Fibroblast of skin of abdomen (primary cell): Measurements from ENCODE around the gene ATRNL1.
"Not testable (repeated sequence)": the region's sequence is repeated elsewhere in the genome, so short reads cannot be mapped to it uniquely, and the experiment has no call there.

ENCODE experiments used
- DNase-seq: peaks from one replicate; pipeline ENCODE4 v3.0.0-alpha.2; 2013

The ATRNL1 gene

DNA sequence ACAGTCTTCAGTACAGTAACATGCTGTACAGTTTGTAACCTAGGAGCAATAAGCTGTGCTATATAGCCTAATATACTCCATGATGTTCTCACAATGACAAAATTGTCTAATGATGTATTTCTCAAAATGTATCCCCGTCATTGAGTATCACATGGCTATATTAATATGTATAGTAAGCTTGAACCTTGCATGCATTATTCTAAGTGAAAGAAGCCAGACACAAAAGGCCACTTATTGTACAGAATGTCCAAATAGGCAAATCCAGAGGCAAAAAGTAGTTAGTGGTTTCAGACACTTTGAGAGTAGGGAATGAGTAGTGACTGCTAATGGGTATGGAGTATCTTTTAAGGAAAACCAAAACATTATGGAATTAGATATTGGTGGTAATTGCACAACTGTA lies 545.1 kb downstream of the ATRNL1 start:
- DNase-seq, result no peak

DNA sequence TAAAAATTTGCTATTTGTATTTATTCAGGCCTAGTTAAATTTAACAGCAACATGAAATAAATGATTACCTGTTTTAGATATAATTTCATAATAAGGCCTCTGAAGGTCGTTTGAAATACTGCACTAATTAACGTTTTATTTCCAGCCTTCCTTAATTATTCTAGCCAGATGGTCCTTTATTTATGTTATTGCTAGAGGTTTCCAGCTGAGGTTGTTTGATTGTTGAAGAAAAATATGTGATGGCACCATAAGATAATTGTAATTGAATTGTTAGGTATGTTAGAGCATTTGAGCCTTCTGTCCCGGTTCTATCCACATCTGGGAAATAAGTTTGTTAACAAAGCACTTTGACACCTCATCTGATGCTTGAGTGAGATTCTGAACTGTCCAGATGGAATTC lies 556.1 kb downstream of the ATRNL1 start:
- DNase-seq, result no peak

DNA sequence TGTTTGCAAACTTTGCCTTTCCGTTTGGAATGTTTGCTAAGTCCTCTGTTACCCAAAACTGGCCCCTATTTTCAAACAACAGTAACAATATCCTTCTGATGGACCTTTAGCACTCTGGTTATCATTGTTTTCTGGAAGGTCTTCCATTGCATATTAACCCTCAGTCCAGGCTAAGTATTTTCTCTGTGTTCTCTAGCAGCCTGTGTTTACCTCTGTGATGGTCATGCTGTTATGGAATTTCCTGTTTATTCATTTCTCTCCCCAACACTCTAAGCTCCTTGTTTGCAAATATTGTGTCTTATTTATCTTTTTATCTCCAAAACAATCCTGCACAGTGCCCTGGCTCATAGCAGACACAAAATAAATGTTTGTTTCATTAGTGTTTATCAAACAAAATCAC lies 560.3 kb downstream of the ATRNL1 start:
- DNase-seq, result no peak

DNA sequence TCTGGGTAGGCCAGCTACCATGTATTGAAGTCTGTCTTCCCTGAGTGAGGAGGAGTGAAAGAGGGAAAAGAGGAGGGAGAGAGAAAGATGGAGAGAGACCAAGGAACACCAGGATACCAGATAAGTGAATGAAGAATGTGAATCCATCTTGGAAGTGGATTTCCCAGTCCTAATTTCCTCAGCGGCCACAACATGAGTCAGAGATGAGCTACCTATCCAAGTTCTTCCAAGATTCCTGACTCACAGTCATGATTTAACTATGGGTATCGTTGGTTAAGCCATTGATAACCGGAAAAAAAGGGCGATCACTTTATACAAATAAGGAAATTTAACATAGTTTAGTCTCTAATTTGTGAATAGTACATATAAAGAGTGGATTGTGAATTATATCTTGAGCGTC lies 561.8 kb downstream of the ATRNL1 start:
- peak; percentile 24 for DNase-seq

DNA sequence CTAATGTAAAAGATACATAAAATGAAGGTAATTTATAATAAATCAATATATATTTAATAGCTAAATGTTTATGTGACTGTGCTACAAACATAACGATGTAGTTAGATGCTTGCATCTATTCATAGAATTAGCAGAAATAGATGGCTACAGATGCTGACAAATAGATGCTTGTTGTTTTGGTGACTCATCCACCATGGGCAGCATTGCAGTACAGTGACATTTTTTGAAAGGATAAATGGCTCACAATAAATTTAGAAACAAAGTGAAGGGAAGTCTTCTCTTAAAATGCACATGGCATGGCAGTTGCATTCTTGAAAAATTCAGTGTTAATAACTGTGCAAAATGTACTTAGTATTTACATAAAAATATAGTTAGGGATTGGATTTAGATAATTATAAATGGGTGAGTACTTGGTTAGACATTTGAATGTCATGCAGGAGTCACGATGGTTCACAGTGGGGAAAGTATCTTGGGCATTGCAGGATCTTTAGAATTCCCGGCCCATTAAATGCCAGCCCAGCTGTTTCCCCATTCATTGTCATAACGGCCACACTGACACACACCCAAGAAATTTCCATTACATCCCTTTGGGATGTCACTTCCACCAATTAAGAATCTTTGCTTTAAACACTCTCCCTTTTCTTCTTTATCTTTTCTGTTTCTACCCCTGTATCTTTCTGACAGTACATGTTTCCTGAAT lies 564.1 kb downstream of the ATRNL1 start:
- DNase-seq, result no peak

DNA sequence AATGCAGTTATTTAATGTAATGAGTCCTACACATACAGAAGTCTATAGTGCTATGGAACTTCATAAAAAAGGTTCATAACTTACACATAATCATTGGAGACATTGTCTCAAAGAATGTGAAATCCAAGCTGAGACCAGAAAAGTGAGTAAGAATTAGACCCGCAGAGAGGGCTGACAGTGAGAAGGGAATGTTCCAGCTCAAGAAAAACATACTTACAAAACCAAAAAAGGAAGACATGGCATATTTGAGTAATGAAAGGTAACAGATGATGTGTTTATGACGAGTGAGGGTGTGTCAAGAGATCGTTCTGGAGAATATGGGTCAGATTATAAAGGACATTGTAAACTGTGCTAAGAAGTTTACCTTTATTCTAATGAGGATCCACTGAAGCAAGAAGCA lies 566.5 kb downstream of the ATRNL1 start:
- DNase-seq, result no peak

DNA sequence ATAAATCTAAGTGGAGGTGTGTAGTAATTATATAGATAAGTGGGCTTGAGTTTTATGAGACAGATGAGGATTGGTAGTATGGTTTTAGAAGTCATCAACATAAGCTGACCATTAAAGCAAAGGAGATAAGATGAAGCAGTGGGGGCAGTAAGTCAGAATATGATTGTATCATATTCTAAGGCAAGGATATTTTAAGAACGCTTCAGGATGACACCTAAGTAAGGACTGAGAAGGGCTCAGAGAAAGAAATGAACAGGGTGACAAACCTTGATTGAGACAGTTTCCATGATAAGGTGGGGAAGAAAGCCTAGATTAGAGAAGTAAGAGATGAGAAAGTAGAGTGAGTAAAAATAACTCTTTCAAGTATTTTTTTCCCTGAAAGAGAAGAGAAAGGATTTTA lies 567.2 kb downstream of the ATRNL1 start:
- DNase-seq, result no peak

DNA sequence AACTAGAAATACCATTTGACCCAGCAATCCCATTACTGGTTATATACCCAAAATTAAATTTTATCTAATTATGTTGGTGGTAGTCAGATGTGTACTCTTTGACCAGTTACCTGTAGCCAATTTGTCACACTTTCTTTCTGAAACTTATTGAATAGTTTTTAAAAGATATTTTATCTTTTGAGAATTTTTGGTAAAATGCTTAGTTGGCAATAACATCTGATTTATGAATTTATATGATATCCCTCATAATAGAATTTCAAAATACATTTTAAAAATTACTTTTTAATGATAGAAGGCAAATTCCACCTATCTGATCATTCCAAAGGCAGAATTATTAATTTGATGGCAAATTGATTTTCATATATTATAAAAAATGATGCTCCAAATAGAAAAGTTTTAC lies 569.3 kb downstream of the ATRNL1 start:
- no peak for DNase-seq

DNA sequence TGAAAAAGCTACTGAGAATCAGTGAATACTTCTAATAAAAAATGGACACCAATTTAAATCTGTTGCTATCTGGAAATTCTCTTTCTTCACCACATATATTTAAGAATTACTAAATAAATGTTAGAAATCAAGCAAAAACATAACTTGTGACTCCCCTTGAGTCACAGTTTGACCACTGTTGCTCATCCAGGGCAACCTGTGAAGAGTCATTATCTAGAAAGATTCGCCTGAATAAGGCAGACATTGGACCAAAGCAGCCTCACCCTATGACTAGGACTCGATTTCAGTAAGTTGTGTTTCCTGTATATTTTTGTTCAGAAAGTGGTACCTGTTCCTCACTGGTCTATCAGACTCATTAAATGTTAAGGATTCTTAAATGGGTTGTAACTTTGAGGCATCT lies 572.4 kb downstream of the ATRNL1 start:
- DNase-seq, result no peak

DNA sequence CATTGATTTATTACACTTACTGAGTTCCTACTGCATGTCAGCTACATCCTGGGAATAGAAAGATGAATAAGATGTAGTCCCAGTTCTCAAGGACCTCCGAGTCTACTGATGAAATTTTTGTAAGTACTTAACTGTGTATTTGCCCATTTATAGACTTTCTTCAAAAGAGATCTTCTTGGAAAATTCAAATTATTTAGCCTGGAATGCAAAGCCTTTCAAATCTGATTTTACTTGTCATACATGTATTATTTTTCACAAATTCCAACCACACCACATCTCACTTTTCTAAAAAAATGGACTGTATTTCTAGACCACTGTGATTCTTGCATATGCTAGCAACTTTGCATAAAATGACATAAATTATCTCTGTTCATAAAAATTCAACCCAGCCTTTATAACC lies 581.3 kb downstream of the ATRNL1 start:
- peak; percentile 82 for DNase-seq

DNA sequence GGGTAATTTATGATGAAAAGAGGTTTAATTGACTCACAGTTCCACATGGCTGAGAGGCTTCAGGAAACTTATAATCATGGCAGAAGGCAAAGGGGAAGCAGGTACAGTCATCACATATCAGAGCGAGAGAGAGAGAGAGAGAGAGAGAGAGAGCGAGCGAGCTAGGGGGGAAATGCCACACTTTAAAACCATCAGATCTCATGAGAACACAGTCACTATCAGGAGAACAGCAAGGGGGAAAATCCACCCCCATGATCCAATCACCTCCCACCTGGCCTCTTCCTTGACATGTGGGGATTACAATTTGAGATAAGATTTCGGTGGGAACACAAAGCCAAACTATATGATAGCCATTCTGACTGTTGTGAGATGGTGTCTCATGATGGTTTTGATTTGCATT lies 603.6 kb downstream of the ATRNL1 start:
- no peak for DNase-seq

DNA sequence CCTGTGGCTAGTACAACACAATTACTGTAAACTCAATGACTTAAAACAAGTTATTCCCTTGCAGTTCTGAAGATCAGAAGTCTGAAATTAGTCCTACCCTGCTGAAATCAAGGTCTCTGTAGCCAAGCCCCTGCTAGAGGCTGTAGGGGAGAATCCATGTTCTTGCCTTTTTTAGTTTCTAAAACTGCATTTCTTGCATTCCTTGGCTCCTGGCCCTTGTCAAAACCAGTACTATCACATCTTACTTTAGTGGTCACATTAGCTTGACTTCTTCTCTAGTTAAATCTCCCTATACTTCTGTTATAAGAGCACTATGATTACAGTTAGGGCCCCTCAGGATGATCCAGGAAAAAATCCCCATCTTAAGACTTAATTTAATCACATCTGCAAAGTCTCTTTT lies 612.9 kb downstream of the ATRNL1 start:
- peak; percentile 39 for DNase-seq

DNA sequence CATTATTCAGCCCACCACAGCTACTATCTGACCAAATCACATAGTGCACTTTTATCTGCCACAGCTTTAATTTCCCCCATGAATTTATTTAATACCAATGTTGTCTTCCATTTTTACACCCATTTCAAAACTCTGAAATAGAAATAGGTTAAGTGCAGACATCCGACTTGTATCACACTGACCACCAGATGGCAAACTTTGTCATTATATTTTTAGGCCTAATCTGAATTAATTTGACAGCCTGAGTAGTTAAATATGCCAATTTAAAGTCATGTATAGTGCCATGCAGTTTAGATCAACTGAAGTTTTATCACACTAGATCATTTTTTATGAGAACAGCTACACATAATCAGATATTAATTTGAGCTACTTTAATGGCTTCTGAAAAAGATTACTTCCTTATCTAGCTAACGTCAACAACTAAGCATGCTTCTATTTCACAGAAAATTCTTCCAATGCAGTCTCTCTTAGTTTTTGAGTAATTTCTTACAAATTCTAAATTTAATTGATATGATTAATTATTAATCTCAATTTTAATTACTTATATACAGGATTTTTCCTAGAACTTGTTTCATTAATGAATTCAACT lies 613.4 kb downstream of the ATRNL1 start:
- DNase-seq, result peak; percentile 47

DNA sequence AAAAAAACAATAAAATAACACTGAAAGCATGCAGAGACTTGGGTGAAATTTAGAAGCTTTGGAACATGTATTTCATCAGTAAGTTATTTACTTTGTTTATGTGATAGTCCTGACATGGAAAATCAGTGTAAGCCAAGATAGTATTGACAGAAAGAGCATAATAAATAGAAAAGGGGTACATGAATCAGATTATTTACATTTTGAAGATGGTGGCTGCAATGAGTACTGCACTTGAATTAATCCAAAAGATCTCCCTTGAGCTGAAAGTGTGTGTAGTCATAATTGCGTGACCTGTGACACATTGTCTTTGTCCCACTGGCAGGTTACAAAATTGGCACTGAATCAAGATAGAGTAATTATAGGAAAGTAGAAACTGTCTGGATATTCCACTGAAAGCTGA lies 617.0 kb downstream of the ATRNL1 start:
- no peak for DNase-seq

DNA sequence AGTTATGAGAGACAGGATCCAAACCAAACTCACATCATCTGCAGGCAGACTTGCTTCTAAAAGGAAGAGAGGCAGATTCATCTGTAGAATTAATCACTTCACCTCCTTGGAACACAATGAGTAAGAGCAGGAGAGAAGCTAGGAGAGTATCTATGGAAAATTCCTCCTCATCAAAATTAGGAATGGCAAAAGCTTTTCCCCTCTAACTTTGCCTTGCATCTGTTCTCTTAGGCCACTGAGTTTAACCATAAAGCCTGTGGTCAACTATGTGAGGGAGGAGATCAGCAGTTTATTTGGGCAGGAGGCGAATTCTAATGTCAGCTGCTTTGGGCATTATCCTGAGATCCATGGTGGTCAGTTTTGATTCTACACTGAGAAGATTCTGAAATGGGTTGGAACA lies 618.1 kb downstream of the ATRNL1 start:
- DNase-seq, result no peak

DNA sequence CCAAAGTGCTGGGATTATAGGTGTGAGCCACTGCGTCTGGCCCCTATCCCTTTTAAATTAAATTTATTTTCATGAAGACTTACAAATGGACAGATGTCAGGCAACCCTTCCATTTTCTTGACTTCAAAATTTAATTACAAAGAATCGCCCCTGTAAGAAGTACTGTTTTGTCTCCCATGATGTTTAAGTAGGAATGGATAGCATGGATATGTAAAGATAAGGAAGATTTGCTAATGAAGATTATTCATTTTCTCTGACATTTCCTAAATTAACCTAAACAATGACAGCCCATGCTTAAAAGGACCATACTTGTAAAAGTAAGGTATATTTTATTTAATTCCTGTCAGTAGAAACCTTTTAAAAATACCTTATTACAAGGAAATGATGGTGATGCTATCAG lies 627.0 kb downstream of the ATRNL1 start:
- DNase-seq, result no peak

DNA sequence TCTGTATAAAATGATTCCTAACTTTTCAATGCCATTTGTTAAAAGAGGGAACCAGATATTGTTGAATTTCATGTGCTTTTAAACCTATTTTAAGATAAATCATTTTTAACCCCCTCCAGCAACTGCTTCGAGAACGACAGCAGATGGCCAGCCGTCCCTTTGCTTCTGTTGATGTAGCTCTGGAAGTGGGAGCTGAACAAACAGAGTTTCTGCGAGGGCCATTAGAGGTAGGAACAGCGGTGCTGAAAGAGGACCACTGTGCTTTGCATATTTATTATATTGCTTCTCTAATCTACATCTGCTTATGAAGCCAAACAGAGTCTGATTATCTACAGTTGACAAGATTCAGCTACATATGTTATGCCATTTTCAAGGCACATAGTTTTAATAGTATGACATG lies 634.0 kb downstream of the ATRNL1 start:
- no peak for DNase-seq

DNA sequence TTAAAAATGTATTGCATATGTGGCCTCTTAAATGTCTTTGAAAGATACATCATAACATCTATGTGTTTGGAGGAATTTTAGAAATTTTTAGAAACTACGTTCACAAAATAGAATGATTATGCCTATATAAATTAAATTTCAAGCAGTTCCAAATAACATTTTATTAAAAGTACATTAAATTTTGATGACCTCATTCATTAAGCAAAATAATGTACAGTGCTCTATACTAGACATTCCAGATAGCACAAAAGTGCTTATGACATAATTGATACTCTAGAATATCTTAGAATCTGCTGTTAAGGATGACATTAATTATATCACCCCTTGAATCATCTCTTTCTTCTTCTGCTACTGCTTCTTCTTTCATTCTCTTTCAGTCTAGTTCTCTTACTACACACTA lies 650.9 kb downstream of the ATRNL1 start:
- no peak for DNase-seq

DNA sequence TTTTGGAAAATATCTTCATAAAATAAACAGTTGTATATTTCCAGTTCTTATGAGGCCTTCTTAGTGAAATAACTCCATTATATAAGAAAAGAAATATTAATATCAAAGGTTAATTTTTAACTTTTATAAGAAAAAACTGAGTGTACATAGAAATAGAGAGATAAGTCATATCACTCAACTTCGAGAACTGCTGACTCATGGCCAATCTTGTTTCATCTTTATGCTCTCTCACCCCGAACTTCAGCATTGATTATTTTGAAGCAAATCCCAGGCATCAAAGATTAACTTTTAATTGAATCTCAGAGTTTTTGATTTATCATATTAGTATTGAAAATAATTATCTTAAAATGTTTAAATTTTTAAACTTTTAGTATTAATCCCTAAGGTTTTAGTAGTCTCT lies 652.8 kb downstream of the ATRNL1 start:
- no peak for DNase-seq

DNA sequence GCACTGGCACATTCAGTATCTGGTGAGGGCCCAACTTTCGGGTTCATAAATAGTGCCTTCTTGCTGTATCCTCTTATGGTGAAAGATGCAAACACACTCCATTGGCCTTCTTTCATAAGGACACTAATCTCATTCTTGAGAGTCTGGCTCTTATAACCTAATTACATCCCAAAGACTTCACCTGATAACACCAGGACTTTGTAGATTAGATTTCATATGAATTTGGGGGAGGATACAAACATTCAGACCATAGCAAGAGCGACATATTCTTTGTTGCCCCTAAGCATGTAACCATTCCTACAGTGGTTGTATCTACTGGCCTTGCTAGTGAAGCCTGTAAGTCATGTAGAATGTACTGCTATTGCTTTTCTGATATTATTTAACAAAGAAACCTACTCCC lies 654.6 kb downstream of the ATRNL1 start:
- no peak for DNase-seq

DNA sequence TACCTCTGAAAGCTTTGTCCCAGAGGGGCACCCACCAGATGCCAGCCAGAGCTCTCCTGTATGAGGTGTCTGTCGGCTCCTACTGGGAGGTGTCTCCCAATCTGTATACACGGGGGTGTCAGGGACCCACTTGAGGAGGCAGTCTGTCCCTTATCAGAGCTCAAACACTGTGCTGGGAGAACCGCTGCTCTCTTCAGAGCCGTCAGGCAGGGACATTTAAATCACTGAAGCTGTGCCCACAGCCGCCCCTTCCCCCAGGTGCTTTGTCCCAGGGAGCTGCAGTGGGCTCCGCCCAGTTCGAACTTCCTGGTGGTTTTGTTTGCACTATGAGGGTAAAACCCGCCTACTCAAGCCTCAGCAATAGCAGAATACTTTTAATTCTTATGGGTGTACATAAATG lies 665.3 kb downstream of the ATRNL1 start:
- not testable (repeated sequence) for DNase-seq

DNA sequence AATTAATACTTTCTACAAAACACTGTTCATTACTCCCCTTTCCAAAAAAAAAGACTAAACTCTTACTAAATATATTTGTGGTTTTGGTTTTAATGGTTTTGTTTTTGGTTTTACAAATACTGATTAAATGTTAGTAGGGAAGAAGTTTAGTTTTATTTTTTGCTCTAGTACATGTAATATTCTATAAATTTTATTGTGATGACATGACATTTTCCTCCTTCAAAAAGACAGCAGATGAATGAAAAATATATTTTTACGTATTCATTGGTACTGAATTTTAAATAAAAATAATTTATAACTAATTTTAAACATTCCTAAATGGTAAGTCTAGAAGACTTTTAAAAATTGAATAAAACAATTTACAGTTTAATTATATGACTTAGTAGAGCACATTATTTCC lies 667.0 kb downstream of the ATRNL1 start:
- no peak for DNase-seq

DNA sequence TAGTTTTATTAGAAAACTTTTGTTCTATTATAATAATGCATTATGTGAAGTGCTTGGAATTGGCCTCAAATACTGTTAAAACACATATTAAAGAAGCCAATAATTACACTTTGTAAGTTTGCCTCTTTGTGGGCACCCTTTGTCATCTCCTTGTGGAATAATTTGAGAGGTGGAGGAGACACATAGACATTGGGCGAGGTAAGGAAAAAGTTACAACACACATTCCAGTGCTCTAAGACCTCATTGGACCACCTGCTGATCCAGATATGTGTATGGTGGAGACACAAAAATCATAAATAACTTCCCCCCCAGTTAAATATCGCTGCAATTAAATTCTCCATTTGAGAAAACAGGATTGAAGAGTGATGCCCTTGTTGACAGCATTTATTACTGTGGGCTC lies 668.0 kb downstream of the ATRNL1 start:
- DNase-seq, result no peak

DNA sequence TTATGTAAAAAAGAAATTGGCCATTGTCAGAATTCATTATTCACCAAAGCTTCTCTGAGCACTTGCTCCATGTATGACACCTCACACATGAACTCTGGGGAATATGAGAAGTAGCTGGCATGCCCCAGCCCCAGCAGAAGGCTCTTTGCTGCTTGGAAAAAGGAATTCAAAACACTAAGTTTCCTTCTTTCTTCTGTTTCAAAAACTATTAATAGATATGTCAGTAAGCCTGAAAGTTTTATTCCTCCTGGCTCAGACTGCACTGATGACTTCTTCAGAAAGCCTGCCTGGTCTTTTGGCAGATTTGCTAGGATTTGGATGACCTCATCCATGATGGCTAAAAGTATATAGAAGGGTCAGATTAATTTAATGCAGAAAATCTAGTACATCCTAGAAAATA lies 668.9 kb downstream of the ATRNL1 start:
- DNase-seq, result peak; percentile 54

DNA sequence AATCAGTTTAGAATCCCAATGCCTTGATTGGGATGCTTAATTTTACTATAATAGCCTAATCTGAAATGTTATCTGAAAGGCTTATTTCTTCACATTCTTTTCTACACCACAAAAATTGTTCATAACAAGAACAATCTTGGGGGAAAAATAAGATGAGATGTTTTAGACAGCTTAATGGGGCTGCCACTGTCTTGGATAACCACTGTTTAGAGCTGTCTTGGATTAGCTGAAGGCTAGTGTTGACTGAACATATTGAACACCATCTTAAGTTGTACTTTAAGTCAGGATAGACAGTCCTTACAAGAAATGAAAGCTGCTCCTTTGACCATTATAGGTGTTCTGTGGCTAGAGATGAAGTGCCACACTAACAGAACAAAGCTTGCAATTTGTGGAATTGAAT lies 678.6 kb downstream of the ATRNL1 start:
- peak; percentile 30 for DNase-seq
